ENCODE results near the gene SGTB. TPM values are rescaled to one million over a fixed set of nuclear protein-coding genes. Genes with fewer than 3 reads are reported as not detected.

The SGTB gene
- total and polyA plus RNA-seq, 2 donors from 2014 or later, result 1.6 to 8.8 TPM

DNA sequence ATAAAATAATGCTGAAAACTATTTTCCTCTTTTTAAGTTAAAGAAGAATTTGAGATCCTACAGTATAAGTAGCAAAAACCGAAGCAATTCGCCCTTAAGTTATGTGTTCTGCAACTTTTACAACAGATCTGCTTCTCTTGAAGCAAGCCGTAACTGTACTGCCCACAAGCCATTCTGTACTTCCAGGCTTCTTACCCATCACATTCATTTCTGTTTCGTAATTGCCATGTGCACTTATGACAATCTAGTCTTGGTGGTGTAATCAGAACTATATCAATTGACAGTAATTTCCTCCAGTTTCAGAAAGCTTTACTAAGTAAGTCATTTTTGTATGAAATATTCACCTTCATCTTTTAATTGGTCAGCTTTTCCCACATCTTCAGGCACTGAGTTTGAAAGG lies 13.8 kb downstream of the SGTB start:
- intact Hi-C loops (cut with DNase I), result no loop called here
- Histone ChIP-seq H3K9me3 (ENCODE audit: control insufficient read depth in 2 of 3, insufficient read depth in 1 of 3, low read length in 3 of 3) (no peaks in the 10 kb centered on the region), H3K27me3 (ENCODE audit: control insufficient read depth, insufficient read depth, low read length) (no peaks in the 10 kb centered on the region), H3K36me3 (ENCODE audit: control insufficient read depth in 2 of 3, insufficient read depth in 3 of 3, low read length in 3 of 3) (no peaks in the 10 kb centered on the region), H3K9ac (ENCODE audit: low read length in 3 of 3) (no peak overlapping the region), H3K27ac (ENCODE audit: low read depth in 2 of 2, low read length in 2 of 2) (no peak overlapping the region), H3K4me3 (ENCODE audit: low read length in 3 of 3) (no peak overlapping the region), H3K4me1 (ENCODE audit: control insufficient read depth in 2 of 3, insufficient read depth in 2 of 3, low read depth in 1 of 3, low read length in 3 of 3) (no peaks in the 10 kb centered on the region)
- TF ChIP-seq CTCF (IDR thresholded peaks at IDR 0.05; ENCODE audit: borderline replicate concordance, extremely low read depth, insufficient read depth), result no peak
- no peak for DNase-seq
- FAIRE-seq, result no peak

DNA sequence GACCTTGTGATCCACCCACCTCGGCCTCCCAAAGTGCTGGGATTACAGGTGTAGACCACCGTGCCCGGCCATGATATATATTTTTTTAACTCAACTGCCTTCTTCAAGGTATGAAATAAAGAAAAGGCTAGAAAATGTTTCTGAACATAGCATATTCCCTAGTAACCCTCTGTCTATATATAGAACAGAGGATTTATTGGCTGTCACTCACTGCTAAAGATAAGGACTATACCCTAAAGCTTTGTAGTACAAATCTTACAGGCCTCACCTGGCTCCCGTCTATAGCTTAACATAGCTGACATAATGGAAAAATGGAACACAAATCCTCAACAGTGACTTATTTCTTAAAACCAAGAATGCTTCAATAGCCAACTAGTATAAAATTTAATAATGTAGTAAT lies 14.2 kb downstream of the SGTB start:
- Histone ChIP-seq H3K9me3 (ENCODE audit: control insufficient read depth in 2 of 3, insufficient read depth in 1 of 3, low read length in 3 of 3) (no peaks in the 10 kb centered on the region), H3K9ac (ENCODE audit: low read length in 3 of 3) (no peak overlapping the region), H3K36me3 (ENCODE audit: control insufficient read depth in 2 of 3, insufficient read depth in 3 of 3, low read length in 3 of 3) (no peaks in the 10 kb centered on the region), H3K27ac (ENCODE audit: low read depth in 2 of 2, low read length in 2 of 2) (no peak overlapping the region), H3K4me1 (ENCODE audit: control insufficient read depth in 2 of 3, insufficient read depth in 2 of 3, low read depth in 1 of 3, low read length in 3 of 3) (no peaks in the 10 kb centered on the region), H3K27me3 (ENCODE audit: control insufficient read depth, insufficient read depth, low read length) (no peaks in the 10 kb centered on the region), H3K4me3 (ENCODE audit: low read length in 3 of 3) (no peak overlapping the region)
- intact Hi-C loops (cut with DNase I), result no loop called here
- no peak for TF ChIP-seq CTCF (IDR thresholded peaks at IDR 0.05; ENCODE audit: borderline replicate concordance, extremely low read depth, insufficient read depth)
- DNase-seq (no peak), FAIRE-seq (no peak)

GRCh38 chr5:65704621-65705239 lies 17.2 kb downstream of the SGTB start:
- DNase-seq (no peak), FAIRE-seq (no peak)
- H3K4me1 ChIP-seq (ENCODE audit: control insufficient read depth in 2 of 3, insufficient read depth in 2 of 3, low read depth in 1 of 3, low read length in 3 of 3), result no peaks in the 10 kb centered on the region
- H3K27ac ChIP-seq (ENCODE audit: low read depth in 2 of 2, low read length in 2 of 2), result no peak overlapping the region
- H3K4me3 ChIP-seq (ENCODE audit: low read length in 3 of 3), result no peak overlapping the region
- TF ChIP-seq CTCF (IDR thresholded peaks at IDR 0.05; ENCODE audit: borderline replicate concordance, extremely low read depth, insufficient read depth), result no peak
- intact Hi-C loops (cut with DNase I), result no loop called here
- no peaks in the 10 kb centered on the region for H3K27me3 ChIP-seq (ENCODE audit: control insufficient read depth, insufficient read depth, low read length)
- H3K36me3 ChIP-seq (ENCODE audit: control insufficient read depth in 2 of 3, insufficient read depth in 3 of 3, low read length in 3 of 3), result no peaks in the 10 kb centered on the region
- H3K9ac ChIP-seq (ENCODE audit: low read length in 3 of 3), result no peak overlapping the region
- no peaks in the 10 kb centered on the region for H3K9me3 ChIP-seq (ENCODE audit: control insufficient read depth in 2 of 3, insufficient read depth in 1 of 3, low read length in 3 of 3)

GRCh38 chr5:65702036-65702435 lies 19.9 kb downstream of the SGTB start:
- no peak for DNase-seq
- no peaks in the 10 kb centered on the region for H3K4me1 ChIP-seq (ENCODE audit: control insufficient read depth in 2 of 3, insufficient read depth in 2 of 3, low read depth in 1 of 3, low read length in 3 of 3)
- no peaks in the 10 kb centered on the region for H3K27me3 ChIP-seq (ENCODE audit: control insufficient read depth, insufficient read depth, low read length)
- H3K27ac ChIP-seq (ENCODE audit: low read depth in 2 of 2, low read length in 2 of 2), result no peak overlapping the region
- H3K9me3 ChIP-seq (ENCODE audit: control insufficient read depth in 2 of 3, insufficient read depth in 1 of 3, low read length in 3 of 3), result no peaks in the 10 kb centered on the region
- no peak for FAIRE-seq
- no peaks in the 10 kb centered on the region for H3K36me3 ChIP-seq (ENCODE audit: control insufficient read depth in 2 of 3, insufficient read depth in 3 of 3, low read length in 3 of 3)
- no peak overlapping the region for H3K9ac ChIP-seq (ENCODE audit: low read length in 3 of 3)
- TF ChIP-seq CTCF (IDR thresholded peaks at IDR 0.05; ENCODE audit: borderline replicate concordance, extremely low read depth, insufficient read depth), result no peak
- intact Hi-C loops (cut with DNase I), result no loop called here
- H3K4me3 ChIP-seq (ENCODE audit: low read length in 3 of 3), result no peak overlapping the region

All from kidney (tissue), 14 donors.